AG04450 (cell line): Measurements from ENCODE around the gene BMP8B. TPM values are rescaled to one million over a fixed set of nuclear protein-coding genes. Genes with fewer than 3 reads are reported as not detected.

ENCODE experiments used
- CTCF ChIA-PET: fragments of 300-600, 350-600 bp; formaldehyde crosslinking; extraction: SDS; loops from one replicate; lab custom pipeline; 2022; ENCODE audit warnings: antibody characterized with exemption, inconsistent platforms; lab: Charles Lee
- POLR2A ChIA-PET: fragments of 350-600 bp; formaldehyde crosslinking; extraction: SDS; loops from one replicate; lab custom pipeline; 2021; ENCODE audit warnings: antibody characterized with exemption, inconsistent platforms; lab: Yijun Ruan, JAX
- DNase-seq: peaks from one replicate; pipeline ENCODE4 v3.0.0-alpha.2; 2011; ENCODE audit warnings: low read depth, low spot score
- H3K27ac ChIP-seq: one replicate; pipeline ENCODE4 v1.5.1; 2012; ENCODE audit warnings: low read depth, low read length, control low read depth
- H3K27me3 ChIP-seq: one replicate; pipeline ENCODE4 v1.6.0; 2012; ENCODE audit warnings: low read length; ENCODE audit not compliant: control insufficient read depth, insufficient read depth
- H3K4me3 ChIP-seq: 2 replicates; pipeline ENCODE4 v1.5.1; 2011; ENCODE audit warnings: mild to moderate bottlenecking, low read depth, low read length, control low read depth
- H3K9me3 ChIP-seq: 2 replicates; pipeline ENCODE4 v1.5.1; 2012; ENCODE audit warnings: low read length; ENCODE audit not compliant: control insufficient read depth, insufficient read depth
- CTCF ChIP-seq: IDR thresholded peaks from 2 replicates; pipeline ENCODE4 v1.5.1; 2011; ENCODE audit warnings: low read depth, low read length, control low read depth, inconsistent platforms
- polyA plus RNA-seq: library from polyadenylated mRNA; depleted of rRNA; stranded (reverse); fragments of >200 nt; gene quantifications from 2 replicates; pipeline ENCODE4 v1.2.3, GENCODE V29; 2011

The BMP8B gene
- polyA plus RNA-seq, 1 experiment: not detected

- Histone ChIP-seq H3K4me3 (no peak overlapping the region), H3K27ac (no peak overlapping the region), H3K27me3 (no peaks in the 10 kb centered on the region), H3K9me3 (no peaks in the 10 kb centered on the region)
- no peak for TF ChIP-seq CTCF
- CTCF ChIA-PET: no interaction called here
- no peak for DNase-seq
- POLR2A ChIA-PET: interaction anchor here (0.6 kb wide), 1 partner anchor 46 kb away, joined by 3 read pairs; no protein-coding TSS in a partner anchor
Observed at GRCh38 chr1:39752703-39753102, 36.0 kb downstream of the BMP8B start.

GRCh38 chr1:39751595-39751994, 37.1 kb downstream of the BMP8B start:
- TF ChIP-seq CTCF: no peak
- Histone ChIP-seq H3K27ac (no peak overlapping the region), H3K4me3 (no peak overlapping the region), H3K27me3 (no peaks in the 10 kb centered on the region), H3K9me3 (no peaks in the 10 kb centered on the region)
- POLR2A ChIA-PET: no interaction called here
- no peak for DNase-seq
- CTCF ChIA-PET: no interaction called here

GRCh38 chr1:39745016-39745670, 43.5 kb downstream of the BMP8B start:
- Histone ChIP-seq H3K9me3 (no peaks in the 10 kb centered on the region), H3K27ac (no peak overlapping the region), H3K27me3 (no peaks in the 10 kb centered on the region), H3K4me3 (no peak overlapping the region)
- TF ChIP-seq CTCF: no peak
- ChIA-PET POLR2A (no interaction called here), CTCF (no interaction called here)
- no peak for DNase-seq

GRCh38 chr1:39738622-39739366, 49.9 kb downstream of the BMP8B start, which contains the start of gene PPIE:
Gene PPIE (plus strand): TSS chr1:39738882. CDS start chr1:39738901, 19 bp downstream.
- ChIA-PET CTCF (interaction anchor here (0.9 to 1.8 kb wide), 3 partner anchors 13 to 133 kb away, joined by 4 to 7 read pairs (median 5); no protein-coding TSS in a partner anchor), POLR2A (interaction anchor here (0.6 to 1.3 kb wide), 5 partner anchors 51 to 1409 kb away, joined by 3 to 7 read pairs (median 4); no protein-coding TSS in a partner anchor)
- no peak for TF ChIP-seq CTCF
- H3K9me3 ChIP-seq: no peaks in the 10 kb centered on the region
- peak; percentile 59 for DNase-seq
- H3K27me3 ChIP-seq: peaks cover 8% of the 10 kb centered on the region
- peak within 1 kb of the TSS; percentile 98 for H3K4me3 ChIP-seq
- H3K27ac ChIP-seq: peak within 1 kb of the TSS; percentile 47
